GM12878 (cell line): ENCODE measurements around the gene ANO6.

ENCODE experiments used
- ATF2 ChIP-seq: IDR thresholded peaks from 2 replicates; pipeline ENCODE4 v1.6.1; 2012; ENCODE audit warnings: low read length, inconsistent platforms
- CTCF ChIP-seq, 3 experiments: IDR thresholded peaks in 2 of 3; conservative IDR thresholded peaks in 1 of 3; 2 replicates each; pipeline ENCODE4 v1.5.1; 2011; ENCODE audit warnings: low read depth in 3 of 3, low read length in 3 of 3, mild to moderate bottlenecking in 3 of 3, control low read depth in 2 of 3, moderate library complexity in 2 of 3, inconsistent platforms in 1 of 3, mixed read lengths in 1 of 3; ENCODE audit not compliant: control insufficient read depth in 2 of 3, insufficient read depth in 1 of 3; ENCODE audit errors: extremely low read depth in 1 of 3
- POLR2A ChIP-seq: IDR thresholded peaks from 2 replicates; pipeline ENCODE4 v1.6.1; 2011; ENCODE audit warnings: low read depth, mild to moderate bottlenecking, low read length
- RFX5 ChIP-seq: IDR thresholded peaks from 2 replicates; pipeline ENCODE4 v1.6.1; 2011; ENCODE audit warnings: low read depth, low read length, improper control_type of control experiment
- TAF1 ChIP-seq: IDR thresholded peaks from 2 replicates; pipeline ENCODE4 v1.6.1; 2011; ENCODE audit warnings: mild to moderate bottlenecking, low read depth, low read length, borderline replicate concordance
- ZBED1 ChIP-seq: IDR thresholded peaks from 2 replicates; pipeline ENCODE4 v1.6.1; 2016; ENCODE audit warnings: borderline replicate concordance
- ZNF274 ChIP-seq: IDR thresholded peaks from one replicate; pipeline ENCODE4 v1.8.0; 2011; ENCODE audit not compliant: insufficient read length, insufficient read depth
- ZZZ3 ChIP-seq: IDR thresholded peaks from 2 replicates; pipeline ENCODE4 v1.6.1; 2011; ENCODE audit warnings: low read depth; ENCODE audit not compliant: control insufficient read depth, insufficient read length
- TF ChIP-seq, protein P1 (sequence below): fragments of 450-650 bp; formaldehyde crosslinking; IDR thresholded peaks from 2 replicates; pipeline ENCODE4 v1.4.0; 2020; ENCODE audit warnings: mild to moderate bottlenecking, moderate library complexity

- no peak for TF ChIP-seq RFX5
- no peak for TF ChIP-seq ZNF274
- TF ChIP-seq POLR2A = no peak
- TF ChIP-seq CTCF (IDR thresholded peaks at IDR 0.05 in 2 of 3, conservative IDR thresholded peaks at IDR 0.05 in 1 of 3; ENCODE audit: control insufficient read depth in 2 of 3, extremely low read depth in 1 of 3, insufficient read depth in 1 of 3, low read depth in 3 of 3, low read length in 3 of 3) = no peak
- TF ChIP-seq, protein P1, sequence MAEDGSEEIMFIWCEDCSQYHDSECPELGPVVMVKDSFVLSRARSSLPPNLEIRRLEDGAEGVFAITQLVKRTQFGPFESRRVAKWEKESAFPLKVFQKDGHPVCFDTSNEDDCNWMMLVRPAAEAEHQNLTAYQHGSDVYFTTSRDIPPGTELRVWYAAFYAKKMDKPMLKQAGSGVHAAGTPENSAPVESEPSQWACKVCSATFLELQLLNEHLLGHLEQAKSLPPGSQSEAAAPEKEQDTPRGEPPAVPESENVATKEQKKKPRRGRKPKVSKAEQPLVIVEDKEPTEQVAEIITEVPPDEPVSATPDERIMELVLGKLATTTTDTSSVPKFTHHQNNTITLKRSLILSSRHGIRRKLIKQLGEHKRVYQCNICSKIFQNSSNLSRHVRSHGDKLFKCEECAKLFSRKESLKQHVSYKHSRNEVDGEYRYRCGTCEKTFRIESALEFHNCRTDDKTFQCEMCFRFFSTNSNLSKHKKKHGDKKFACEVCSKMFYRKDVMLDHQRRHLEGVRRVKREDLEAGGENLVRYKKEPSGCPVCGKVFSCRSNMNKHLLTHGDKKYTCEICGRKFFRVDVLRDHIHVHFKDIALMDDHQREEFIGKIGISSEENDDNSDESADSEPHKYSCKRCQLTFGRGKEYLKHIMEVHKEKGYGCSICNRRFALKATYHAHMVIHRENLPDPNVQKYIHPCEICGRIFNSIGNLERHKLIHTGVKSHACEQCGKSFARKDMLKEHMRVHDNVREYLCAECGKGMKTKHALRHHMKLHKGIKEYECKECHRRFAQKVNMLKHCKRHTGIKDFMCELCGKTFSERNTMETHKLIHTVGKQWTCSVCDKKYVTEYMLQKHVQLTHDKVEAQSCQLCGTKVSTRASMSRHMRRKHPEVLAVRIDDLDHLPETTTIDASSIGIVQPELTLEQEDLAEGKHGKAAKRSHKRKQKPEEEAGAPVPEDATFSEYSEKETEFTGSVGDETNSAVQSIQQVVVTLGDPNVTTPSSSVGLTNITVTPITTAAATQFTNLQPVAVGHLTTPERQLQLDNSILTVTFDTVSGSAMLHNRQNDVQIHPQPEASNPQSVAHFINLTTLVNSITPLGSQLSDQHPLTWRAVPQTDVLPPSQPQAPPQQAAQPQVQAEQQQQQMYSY (CRISPR knock-in tag) = no peak
- TF ChIP-seq ZBED1 = no peak
- TF ChIP-seq ZZZ3 = no peak
- TF ChIP-seq TAF1 = no peak
- no peak for TF ChIP-seq ATF2
Observed at GRCh38 chr12:45481746-45482145, 265.9 kb downstream of the ANO6 start.
